Esophagus muscularis mucosa (tissue), 4 donors: ENCODE data around the gene ST7L. TPM values are rescaled to one million over a fixed set of nuclear protein-coding genes. Genes with fewer than 3 reads are reported as not detected.

Experiments used
- DNase-seq: peaks from one replicate; pipeline ENCODE4 v3.0.0-alpha.2; 2017; ENCODE audit errors: extremely low spot score
- H3K27ac ChIP-seq, 4 donors: fragments of 200-600 bp; sonication (generic); replicated peaks in 1 of 4; 1 replicate in 3 of 4; 2 replicates in 1 of 4; pipeline ENCODE4 v1.5.1; 2016 to 2019; ENCODE audit warnings: mild to moderate bottlenecking in 1 of 4
- H3K27me3 ChIP-seq, 4 donors: fragments of 200-600 bp; sonication (generic); one replicate each; pipeline versions ENCODE4 v1.5.1 to v1.6.0; 2016 to 2019
- H3K36me3 ChIP-seq, 4 donors: fragments of 200-600 bp; sonication (generic); one replicate each; pipeline ENCODE4 v1.5.1; 2016 to 2019
- H3K4me1 ChIP-seq, 4 donors: fragments of 200-600 bp; sonication (generic); one replicate each; pipeline ENCODE4 v1.5.1; 2016 to 2019
- H3K4me3 ChIP-seq, 4 donors: fragments of 200-600 bp; sonication (generic); 1 replicate in 2 of 4; 2 replicates in 2 of 4; pipeline ENCODE4 v1.5.1; 2016 to 2019; ENCODE audit warnings: mild to moderate bottlenecking in 4 of 4, moderate library complexity in 1 of 4
- H3K9me3 ChIP-seq, 4 donors: fragments of 200-600 bp; sonication (generic); 1 replicate in 3 of 4; 2 replicates in 1 of 4; pipeline ENCODE4 v1.5.1; 2016 to 2019
- EP300 ChIP-seq: sonication (generic); formaldehyde crosslinking; IDR thresholded peaks from one replicate; pipeline ENCODE4 v1.6.1; 2017; ENCODE audit warnings: antibody characterized with exemption
- POLR2A ChIP-seq: fragments of 450-650 bp; IDR thresholded peaks from one replicate; pipeline ENCODE4 v1.6.1; 2017; ENCODE audit warnings: antibody characterized with exemption, moderate library complexity, mild to moderate bottlenecking, low read depth
- POLR2AphosphoS5 ChIP-seq, 2 donors: sonication (generic); formaldehyde crosslinking; IDR thresholded peaks; one replicate each; pipeline ENCODE4 v1.6.1; 2017; ENCODE audit warnings: antibody characterized with exemption in 2 of 2
- WGBS: methylation state at CpG from one replicate; pipeline ENCODE4 v1.1.5; 2018; 5-methylcytosine and 5-hydroxymethylcytosine counted together
- intact Hi-C: fragments of 100-400 bp; cut with DNase I; formaldehyde crosslinking; loops from one replicate; pipeline ENCODE4 v1.15.1; 2023
- small RNA-seq, 3 donors: library from RNA; depleted of rRNA; stranded (forward); fragments of <200 nt; gene quantifications; one replicate each; pipeline ENCODE3, GENCODE V24; 2016
- total RNA-seq, 4 donors: library from RNA; depleted of rRNA; stranded (reverse); fragments of >200 nt; gene quantifications; one replicate each; pipeline versions ENCODE4 v1.1.0 to v1.2.1, GENCODE V29; 2016
- TF ChIP-seq, protein P1 (sequence below), 3 experiments: fragments of 200-600 bp in 2 of 3; fragments of 450-650 bp in 1 of 3; sonication (generic) in 2 of 3; IDR thresholded peaks; one replicate each; pipeline ENCODE4 v1.5.1; 2017 to 2019; ENCODE audit warnings: antibody characterized with exemption in 3 of 3, mild to moderate bottlenecking in 2 of 3, moderate library complexity in 1 of 3

The ST7L gene
- total RNA-seq, 4 donors from 2014 or later: 12.9 to 23.0 (median 21.0) TPM

DNA sequence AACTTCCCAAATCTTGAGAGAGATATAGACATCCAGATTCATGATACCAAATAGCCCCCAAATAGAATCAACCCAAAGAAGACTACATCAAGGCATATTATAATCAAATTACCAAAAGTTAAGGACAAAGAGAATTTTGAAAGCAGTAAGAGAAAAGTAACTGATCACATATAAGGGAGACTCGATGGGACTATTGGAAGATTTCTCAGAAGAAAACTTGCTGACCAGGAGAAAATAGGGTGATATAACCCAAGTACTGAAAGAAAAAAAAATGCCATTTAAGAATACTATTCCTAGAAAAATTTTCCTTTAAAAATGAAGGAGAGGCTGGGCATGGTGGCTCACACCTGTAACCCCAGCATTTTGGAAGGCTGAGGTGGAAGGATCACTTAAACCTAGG lies 140.6 kb downstream of the ST7L start:
- Histone ChIP-seq H3K27ac (no peak overlapping the region), H3K4me3 (no peak overlapping the region), H3K36me3 (no peaks in the 10 kb centered on the region), H3K4me1 (no peaks in the 10 kb centered on the region), H3K27me3 (no peaks in the 10 kb centered on the region), H3K9me3 (peaks cover 0 to 10% (median 5%) of the 10 kb centered on the region in 4 donors)
- no peak for DNase-seq
- intact Hi-C loops: no loop called here
- TF ChIP-seq POLR2AphosphoS5 (IDR thresholded peaks at IDR 0.05) (no peak), EP300 (no peak), POLR2A (no peak)
- TF ChIP-seq, protein P1, sequence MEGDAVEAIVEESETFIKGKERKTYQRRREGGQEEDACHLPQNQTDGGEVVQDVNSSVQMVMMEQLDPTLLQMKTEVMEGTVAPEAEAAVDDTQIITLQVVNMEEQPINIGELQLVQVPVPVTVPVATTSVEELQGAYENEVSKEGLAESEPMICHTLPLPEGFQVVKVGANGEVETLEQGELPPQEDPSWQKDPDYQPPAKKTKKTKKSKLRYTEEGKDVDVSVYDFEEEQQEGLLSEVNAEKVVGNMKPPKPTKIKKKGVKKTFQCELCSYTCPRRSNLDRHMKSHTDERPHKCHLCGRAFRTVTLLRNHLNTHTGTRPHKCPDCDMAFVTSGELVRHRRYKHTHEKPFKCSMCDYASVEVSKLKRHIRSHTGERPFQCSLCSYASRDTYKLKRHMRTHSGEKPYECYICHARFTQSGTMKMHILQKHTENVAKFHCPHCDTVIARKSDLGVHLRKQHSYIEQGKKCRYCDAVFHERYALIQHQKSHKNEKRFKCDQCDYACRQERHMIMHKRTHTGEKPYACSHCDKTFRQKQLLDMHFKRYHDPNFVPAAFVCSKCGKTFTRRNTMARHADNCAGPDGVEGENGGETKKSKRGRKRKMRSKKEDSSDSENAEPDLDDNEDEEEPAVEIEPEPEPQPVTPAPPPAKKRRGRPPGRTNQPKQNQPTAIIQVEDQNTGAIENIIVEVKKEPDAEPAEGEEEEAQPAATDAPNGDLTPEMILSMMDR (IDR thresholded peaks at IDR 0.05): no peak
- 100% methylated on average over 1 of the region's 1 CpG for WGBS

DNA sequence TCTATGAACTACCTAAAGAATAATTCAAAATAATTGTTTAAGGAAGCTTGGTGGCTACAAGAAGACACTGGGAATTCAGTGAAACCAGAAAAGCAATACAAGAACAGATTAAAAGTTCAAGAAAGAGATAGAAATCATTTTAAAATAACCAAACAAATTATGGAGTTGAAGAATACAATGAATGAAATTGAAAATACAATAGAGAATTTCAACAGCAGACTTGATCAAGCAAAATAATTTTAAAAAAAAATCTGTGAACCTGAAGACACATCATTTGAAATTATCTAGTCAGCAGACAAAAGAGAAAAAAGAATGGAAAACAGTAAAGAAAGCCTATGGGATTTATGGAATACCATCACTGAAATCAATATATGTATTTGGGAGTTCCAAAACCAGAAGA lies 141.4 kb downstream of the ST7L start:
- TF ChIP-seq, protein P1 (IDR thresholded peaks at IDR 0.05): no peak
- TF ChIP-seq EP300 (no peak), POLR2A (no peak), POLR2AphosphoS5 (IDR thresholded peaks at IDR 0.05) (no peak)

More for the DNA sequence above, 141.4 kb downstream of the ST7L start:
- intact Hi-C loops: no loop called here
- Histone ChIP-seq H3K27me3 (no peaks in the 10 kb centered on the region), H3K27ac (no peak overlapping the region), H3K36me3 (no peaks in the 10 kb centered on the region), H3K9me3 (peaks cover 0 to 10% (median 5%) of the 10 kb centered on the region in 4 donors), H3K4me1 (no peaks in the 10 kb centered on the region), H3K4me3 (no peak overlapping the region)
- no peak for DNase-seq

Small RNAs within 50 kb of the gene (small RNA-seq; reads per million reads assigned to genes)
- 0 reads per million in 3 donors for gene RNU7-70P

Other genes starting within 250 kb of the ST7L start
- gene CTTNBP2NL, start 222.9 kb downstream of the ST7L start, total RNA-seq: 10 to 100 TPM; 16.2 to 26.9 (median 19.0) TPM
- 1 to 10 TPM; 2.7 to 6.3 (median 3.8) TPM for gene WNT2B, start 110.2 kb downstream of the ST7L start, total RNA-seq
- 10 to 100 TPM; 61.9 to 77.5 (median 69.1) TPM for gene CAPZA1, start 691 bp upstream of the ST7L start, total RNA-seq
- gene MOV10, start 55.5 kb upstream of the ST7L start, total RNA-seq: 10 to 100 TPM; 12.3 to 24.1 (median 18.7) TPM
- gene RHOC, start 88.0 kb upstream of the ST7L start, total RNA-seq: 100 to 1,000 TPM; 222 to 374 (median 324) TPM
- 1 to 10 TPM in 3 of 4 donors, under 1 TPM in 1; 0.42 to 3.6 (median 2.3) TPM for gene PPM1J, start 96.2 kb upstream of the ST7L start, total RNA-seq